ENCODE results near the gene HBB.

- no peak for TF ChIP-seq CTCF (conservative IDR thresholded peaks at IDR 0.05)
- TF ChIP-seq ZFX (IDR thresholded peaks at IDR 0.05), result no peak
These were observed 16.3 kb upstream of the HBB start for GRCh38 chr11:5242933-5243815.

Data from C4-2B (cell line).